NK-92 treated with Interleukin-12 subunit alpha and Interleukin-12 subunit beta, amount 100 ng/mL, for 24 hours (cell line): Measurements from ENCODE around the gene EFTUD2.
"Not testable (repeated sequence)": the region's sequence is repeated elsewhere in the genome, so short reads cannot be mapped to it uniquely, and the experiment has no call there.

Experiments used
- DNase-seq: peaks from one replicate; lab custom pipeline; 2025; lab: John Stamatoyannopoulos, UW

EFTUD2 gene

DNA sequence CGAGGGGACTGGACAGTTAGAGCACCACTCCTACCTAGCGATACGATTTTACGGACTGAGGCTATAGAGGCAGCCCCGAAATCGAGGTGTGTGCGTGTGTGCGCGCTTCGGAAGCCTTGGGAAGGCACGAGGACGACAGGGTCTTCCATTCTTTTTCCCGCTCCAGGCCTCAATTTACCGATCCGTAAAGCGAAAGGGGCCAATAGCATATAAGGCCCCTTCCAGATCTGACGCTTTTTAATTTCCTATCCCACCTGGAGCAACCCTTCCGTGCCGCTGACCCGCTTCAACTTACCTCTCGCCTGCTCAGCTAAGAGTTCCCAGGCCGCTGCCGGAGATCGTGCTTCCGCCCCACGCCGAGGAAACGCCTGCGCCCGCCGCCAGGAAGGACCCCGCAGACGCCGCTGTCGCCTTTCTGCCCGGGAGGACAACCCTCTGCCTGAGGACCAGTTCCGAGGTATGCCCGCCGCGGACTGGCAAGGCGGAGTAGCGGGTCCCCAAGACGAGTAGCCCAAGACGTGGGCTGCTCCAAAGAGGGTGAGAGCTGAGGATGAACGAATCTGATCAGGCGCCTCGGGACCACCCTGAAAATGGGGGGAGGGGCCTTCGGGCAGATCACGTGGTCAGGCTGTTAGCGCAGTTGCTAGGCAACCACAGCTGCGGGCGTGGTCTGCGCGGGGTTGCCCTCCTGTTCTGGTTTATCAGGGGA, at the start of gene EFTUD2:
EFTUD2 (minus strand) TSS at position 372 of the 709 bp plus-strand sequence. CDS start 4,924 bp downstream, outside the sequence.
- peak; percentile 89 for DNase-seq

DNA sequence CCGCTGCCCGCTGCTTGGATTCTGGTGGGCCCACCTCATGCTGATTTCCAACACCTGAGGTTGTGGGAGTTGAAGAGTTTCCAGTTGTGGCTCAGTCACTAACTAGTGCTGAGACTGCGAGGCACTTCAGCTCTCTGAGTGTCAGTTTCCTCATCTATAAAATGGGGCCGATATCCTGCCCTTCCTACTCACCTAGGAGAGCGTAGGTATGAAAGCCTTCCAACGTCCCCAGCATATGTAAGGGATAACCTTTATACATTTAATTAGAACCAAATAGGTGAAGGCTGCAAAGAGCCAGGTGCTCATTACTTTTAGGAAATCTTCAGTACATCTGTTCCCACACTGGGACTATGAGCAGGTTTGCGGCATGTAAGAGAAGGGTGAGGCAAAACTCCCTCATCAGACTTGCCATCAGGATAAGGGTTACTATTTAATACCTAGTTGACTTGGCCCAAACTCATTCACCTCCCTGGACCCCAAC, 49.1 kb upstream of the EFTUD2 start:
- no peak for DNase-seq

DNA sequence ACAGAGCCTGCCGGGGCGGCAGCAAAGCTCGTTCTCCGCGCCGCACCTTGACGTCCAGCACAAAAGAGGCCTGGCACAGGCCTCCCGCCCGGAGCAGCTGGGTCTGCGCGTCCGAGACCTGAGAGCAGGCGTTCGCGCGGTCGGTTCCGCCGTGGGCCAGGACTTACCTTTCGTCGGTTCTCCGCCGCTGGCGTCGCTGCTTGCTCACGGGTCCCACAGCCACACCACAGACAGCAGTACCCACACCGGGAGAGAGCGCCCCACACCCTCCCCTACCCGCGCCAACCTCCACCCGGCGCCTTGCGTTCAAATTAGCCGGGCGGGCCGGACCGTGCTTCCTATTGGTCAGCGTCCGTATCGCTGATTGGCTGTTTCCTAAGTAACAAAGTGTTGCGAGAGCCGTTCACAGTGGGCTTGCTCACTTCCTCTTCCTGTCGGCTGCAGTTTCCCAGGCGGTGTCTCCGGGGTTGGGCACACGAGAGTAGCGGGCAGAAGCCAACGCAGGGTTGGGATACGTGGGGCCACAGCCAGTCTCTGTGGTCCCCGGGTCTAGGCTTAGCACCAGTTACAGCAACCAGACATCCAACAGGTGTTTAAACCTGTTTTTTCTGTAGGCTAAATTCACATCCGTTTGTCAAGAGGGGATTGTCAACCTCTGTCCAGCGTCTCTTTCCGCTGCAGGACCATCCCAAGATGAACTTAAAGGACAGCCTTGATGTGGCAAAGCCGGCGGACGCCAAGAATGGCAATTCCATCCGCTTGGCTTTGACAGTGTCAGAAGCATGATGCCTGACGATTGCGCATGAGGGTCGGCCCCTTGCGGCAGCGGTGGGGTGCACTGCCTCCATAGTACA, 48.4 kb upstream of the EFTUD2 start, which contains the start of gene KIF18B:
KIF18B (minus strand) TSS at position 313 of the 854 bp plus-strand sequence. CDS start 11,429 bp downstream, outside the sequence.
- DNase-seq: peak; percentile 92

DNA sequence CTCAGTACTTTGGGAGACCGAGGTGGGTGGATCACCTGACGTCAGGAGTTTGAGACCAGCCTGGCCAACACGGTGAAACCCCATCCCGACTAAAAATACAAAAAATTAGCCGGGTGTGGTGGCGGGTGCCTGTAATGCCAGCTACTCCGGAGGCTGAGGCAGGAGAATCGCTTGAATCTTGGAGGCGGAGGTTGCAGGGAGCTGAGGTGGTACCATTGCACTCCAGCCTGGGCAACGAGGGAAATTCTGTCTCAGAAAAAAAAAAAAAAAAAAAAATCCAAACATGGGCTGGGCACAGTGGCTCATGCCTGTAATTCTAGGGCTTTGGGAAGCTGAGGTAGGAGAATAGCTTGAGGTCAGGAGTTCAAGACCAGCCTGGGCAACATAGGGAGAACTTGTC, 46.4 kb upstream of the EFTUD2 start:
- not testable (repeated sequence) for DNase-seq

DNA sequence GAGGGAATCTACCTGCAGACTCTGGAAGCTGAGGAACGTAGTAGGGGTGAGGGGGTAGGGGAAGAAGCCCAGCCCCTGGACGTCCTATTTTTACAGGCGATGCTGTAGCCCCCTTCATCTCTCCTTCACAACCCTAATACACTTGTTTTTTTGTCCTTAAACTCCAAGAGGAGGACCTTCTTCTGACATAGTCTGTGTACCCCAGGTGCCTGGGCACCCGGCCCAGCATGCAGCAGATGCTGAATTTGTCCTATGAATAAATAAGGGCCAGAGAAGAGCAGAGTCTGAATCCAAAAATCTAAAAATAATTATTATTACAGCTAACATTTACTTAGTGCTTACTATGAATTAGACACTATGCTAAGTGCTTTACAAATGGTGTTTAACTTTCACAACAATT, 43.2 kb upstream of the EFTUD2 start:
- no peak for DNase-seq

DNA sequence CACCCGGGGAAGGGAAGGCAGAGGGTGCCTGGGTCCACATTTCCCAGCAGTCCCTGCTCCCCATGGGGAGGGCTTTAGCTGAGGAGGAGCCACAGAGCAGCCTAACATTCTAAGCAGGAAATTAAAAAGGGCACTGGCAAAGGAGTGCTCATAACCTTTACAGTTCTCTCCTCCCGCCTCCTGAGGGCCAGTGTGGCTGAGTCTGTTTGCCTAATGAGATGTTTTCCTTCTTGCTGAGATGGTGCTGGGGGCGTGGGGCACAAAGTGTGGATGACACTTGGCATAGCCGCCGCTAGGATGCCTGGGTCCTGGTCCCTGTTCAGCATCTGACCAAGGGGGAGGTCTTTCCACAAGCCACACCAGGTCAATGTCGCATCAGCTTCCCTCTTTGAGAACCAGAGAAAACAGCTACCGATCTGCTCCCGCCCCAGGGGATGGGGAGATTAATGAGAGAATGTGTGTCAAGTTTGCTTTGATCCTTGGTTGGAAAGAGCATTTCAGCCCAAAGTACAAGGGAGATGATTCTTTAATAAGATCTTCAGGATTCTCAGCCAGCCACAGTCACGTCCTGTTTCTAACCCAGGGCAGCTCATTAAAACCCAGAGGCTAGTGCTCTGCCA, 42.6 kb upstream of the EFTUD2 start:
- no peak for DNase-seq

DNA sequence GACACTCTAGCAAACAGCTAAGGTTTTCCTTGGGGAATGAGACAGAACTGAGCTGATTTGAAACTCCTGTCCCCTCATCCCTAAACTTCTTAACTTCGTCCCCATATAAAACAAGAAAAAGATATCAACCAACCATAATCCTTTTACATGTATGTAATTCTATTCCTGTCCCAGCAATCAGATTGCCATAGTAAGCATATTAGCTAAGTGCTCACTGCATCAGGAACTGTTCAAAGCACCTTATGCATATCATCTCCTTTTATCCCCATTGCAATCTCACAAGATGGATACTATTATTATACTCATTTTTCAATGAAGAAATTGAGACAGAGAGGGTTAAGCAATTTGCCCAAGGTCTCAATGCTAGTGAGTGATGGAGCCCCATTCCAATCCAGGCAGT, 41.5 kb upstream of the EFTUD2 start:
- DNase-seq: no peak

DNA sequence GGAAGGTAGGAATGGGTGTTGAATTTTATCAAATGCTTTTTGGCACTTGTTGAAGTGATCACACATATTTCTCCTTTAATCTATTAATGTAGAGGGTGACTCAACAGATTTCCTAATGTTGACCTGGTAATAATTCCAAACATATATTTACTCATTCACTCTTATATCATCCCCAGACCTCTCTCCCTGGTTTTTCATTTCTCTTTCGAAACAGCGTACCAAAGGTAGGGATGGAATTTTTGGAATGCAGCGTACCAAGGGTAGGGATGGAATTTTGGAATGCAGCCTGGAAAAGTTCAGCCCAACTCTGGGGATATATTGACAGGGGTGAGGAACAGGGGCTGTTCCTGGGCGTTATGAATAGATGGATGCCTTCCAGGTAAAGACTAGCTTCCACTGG, 41.1 kb upstream of the EFTUD2 start:
- DNase-seq: no peak

DNA sequence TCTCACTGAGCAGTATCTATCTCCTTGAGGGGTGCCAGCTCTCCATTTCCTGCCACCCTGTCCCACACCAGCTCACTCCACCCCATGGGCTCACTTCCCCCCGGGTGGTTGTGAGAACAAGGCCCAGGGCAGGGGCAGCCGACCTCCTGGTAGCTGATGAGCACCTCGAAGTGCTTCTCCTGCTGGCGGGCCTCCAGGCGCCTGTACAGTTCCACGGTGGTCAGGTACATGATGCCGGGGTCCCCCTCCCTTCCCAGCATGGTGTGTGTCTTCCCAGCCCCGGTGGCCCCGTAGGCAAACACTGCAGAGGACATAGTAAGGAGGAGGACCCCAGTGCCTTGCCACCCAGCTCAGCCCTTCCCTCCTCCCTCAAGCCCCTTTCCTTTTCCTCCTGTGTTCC, 35.9 kb upstream of the EFTUD2 start:
- DNase-seq: no peak

DNA sequence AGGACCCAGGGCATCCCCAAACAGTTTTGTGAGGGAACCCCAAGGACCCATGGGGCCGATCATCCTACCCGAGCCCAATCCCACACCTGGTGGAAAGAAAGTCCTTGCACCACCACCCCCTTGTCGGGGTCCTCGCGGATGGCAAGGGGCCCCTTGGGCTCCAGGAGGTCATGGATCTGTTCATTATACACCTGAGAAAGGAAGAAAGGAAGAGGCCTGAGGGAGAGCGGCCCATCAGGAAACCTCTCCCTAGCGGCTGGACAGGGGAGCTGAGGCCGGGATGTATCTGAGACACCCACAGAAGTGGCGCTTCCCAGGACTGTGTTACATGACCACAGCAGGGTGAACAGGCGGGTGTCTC, 35.5 kb upstream of the EFTUD2 start:
- no peak for DNase-seq

DNA sequence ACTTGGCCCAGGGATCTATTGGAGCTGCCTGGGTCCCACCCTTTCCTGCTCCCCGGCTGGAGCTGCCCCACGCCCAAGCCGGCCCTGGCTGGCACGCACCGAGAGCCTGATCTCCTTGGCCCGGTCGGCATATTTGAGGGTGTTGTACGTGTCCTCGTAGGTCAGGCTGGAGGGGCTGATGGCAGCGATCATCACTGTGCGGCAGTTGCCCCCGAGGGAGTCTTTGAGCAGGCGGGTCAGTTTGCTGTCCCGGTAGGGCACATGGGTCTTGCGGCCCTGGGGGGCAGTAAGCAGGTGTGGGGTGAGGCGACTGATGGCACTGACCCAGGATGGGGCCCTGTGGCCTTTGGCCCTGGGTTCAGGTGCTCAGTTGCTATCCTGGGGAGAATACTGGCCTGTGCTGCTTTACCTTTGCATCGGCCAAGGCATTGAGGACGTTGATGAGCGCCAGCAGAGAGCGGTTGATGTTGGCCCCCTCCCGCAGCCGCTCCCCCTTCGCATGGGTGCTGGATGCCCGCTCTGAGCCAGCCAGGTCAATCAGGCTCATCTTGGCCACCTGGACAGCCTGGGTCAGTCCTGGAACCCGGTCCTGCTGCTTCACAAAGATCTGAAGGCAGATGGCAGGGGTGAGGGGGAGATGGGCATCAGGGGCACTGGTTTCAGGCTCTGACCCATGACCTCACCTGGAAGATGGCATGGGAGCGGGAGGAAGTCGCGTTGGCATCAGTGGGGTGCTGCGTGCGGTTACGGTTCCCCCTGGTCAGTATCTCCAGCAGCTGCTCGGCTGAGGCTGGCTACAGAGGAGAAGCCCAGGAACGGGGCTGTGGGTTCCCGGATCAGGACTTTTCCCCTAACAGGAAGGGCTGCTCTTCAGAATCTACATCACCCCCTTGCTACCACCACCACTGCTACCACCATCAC, 34.8 kb upstream of the EFTUD2 start:
- DNase-seq: no peak

DNA sequence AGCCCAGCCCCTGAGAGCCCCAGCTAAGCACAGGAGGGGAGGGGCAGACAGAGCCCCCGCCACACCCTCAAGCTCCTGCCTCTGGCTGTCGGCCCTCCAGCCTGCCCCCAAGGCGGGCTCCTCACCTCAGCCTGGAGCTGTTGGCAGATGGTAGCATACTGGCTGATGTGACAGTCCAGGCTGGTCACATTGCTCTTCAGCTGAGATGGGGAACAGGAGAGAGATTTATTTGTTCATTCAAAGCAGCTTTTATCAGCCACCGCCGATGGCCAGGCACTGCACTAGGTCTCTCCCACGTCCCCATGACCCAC, 33.5 kb upstream of the EFTUD2 start:
- no peak for DNase-seq

DNA sequence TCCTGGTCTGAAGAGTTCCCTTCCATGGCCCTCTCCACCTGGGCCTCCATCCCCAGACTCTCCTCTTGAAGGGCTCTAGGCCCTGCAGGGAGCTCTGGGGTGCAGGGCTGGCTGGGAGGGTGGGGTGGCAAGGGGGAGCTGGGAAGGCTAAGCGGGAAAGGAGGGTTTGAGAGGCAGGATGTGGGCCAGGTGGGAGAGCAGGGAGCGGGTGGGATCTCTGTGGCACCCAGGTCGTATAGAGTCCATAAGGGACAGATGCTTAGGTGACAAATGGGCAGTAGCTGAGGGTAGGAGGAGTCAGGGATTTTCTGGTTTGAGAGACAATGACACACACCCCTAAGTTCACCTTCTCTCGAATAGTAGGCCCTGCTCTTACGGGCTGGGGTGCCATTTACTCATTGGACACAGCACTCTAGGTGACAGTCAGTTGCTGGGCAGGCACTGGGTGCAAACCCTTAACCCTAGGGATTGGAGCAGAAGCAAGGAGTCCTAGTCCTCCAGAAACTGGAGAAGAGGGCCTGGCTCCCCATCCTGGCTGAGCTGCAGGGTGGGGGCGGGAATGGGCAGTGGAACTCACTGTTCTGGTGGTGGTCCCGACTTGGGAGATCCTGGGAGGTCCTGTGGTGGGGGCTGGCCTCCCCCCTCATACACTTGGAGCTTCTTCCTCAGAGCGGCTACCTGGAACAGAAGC, 33.0 kb upstream of the EFTUD2 start:
- no peak for DNase-seq

DNA sequence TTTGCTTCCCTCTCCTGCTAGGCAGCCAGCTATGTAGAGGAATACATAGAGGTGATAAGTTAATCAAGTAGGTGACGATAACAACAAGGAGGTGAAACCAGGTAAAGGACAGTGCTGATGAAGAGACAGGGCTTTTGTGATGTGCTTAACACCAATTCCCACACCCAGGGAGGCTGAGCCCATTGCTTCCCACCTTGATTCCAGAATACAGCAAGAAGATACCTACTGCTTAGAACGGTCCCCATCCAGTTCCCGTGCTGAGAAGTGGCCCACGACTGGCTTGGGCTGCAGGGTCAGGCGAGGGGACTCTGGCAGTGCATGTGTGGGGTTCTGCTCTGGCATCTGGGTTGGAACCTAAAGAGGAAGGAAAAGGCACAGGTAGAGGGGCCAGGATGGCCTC, 32.1 kb upstream of the EFTUD2 start:
- no peak for DNase-seq

DNA sequence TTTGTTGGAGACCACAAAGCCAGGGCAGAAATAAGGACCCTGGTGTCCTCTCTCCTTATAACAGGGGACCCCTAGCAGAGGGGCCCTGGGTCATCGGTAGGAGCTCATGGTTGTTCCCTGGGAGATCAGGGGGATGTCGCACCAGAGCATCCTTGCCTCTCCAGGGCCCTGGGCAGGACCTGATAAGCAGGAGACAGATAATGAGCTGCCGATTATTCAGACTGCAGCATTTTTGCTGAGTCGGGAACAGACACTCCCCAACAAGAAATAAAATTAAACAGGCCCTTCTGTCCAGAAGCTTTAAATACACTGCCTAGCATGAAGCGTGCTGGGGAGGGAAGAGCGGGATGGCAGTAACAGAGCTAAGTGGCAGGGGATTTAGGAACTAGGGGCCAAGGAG, 31.4 kb upstream of the EFTUD2 start:
- DNase-seq: no peak

DNA sequence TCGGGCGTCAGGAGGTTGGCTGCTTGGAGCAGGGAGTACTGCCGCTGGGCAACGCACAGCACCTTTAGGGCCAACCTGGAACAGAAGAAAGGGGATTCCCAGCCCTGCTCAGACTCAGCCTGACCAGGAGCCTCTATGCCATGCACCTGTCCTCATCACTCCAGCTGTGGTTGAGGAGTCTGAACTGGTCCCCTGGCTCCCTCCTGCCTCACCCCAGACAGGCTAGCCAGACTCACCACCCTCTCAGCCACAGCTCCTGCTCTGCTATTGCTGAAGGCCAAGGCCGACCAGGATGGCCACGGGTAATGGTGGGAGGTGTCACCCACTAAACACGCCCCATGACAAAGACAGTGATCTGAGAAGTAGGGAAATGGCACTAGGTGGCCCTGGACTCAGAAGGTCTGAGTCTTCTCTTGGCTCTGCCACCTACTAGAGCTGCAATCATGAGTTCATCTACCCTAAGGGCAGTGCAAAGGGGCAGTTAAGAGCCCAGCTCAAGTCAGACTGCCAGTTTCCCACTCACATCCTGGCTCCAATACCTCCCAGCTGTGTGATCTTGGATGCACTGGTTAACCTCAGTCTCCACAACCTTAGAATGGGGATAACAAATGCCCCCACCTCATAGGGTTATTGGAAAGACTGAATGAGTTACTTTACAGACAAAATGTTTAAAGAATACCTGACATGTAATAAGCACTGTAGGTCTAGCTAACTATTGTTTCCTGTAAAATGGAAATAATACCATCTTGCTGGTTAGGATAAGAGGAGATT, 29.9 kb upstream of the EFTUD2 start:
- no peak for DNase-seq

DNA sequence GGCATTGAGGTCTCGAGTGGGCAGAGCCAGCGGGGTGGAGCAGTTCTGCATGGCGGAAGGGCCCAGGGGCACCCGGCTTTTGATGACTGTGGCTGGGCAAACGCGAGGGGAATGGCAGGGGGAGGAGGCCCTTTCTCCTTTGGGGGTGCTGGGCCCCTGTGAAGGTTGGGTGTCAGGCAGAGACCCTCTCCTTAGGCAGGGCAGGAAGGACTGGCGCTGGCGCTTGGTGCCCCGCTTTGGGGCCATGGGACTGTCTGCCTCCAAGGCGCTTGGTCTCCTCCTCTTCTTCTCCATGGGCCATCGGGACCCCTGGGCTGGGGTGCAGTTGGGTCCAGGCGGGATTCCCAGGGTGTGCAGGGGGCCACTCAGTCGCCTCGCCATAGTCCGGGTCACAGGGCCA, 28.9 kb upstream of the EFTUD2 start:
- DNase-seq: no peak

DNA sequence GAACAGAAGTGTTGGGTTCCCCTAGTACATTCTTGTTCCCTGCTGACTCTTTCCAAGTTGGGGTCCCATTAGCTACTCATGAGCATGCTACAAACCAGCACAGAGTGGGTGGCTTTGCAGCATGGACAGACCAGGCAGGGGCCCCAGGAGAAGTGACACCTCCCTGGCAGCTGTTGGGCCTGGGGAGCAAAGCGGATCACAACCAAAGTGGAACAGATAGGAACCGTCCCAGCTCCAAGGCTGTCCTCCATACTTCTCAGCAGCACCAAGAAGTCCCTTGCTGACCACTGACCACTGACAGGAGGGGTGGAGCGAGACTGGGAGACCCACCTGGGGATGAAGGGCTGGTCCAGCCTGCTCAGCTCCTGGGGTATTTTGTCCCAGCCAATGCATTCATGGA, 28.5 kb upstream of the EFTUD2 start:
- no peak for DNase-seq

DNA sequence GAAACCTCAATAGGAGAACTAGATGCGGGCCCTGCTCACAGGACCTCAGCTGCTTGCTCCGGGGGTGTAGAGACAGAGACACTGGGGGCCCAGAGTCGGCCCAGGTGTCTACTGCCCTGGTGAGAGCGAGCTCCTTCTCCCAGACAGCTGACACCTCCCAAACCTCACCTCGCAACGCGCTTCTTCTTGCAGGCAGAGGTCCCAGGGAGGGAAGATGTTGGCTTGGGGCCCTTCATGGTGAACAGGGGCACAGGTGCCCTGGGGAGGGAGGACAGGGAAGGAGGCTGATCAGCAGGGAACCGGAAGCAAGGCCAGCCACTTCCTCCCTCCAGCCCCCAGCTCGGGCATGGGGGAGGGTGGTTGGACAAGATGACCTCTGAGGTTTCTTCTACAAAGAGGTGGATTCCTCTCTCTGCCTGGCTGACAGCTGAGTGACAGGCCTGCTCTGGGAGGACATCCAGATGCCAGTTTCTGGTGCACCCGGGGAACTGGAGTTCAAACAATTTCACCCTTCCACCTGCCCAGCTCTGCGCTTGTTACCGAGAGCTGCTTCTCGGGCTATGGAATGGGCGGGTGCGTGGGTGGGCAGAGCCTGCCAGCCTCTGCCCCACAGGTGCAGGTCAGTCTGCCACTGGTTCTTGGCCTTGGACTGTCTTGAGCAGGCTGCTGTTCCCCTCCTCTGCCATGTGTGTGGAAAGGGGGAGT, 27.7 kb upstream of the EFTUD2 start:
- no peak for DNase-seq
